Psoas muscle (tissue), 8 donors: Measurements from ENCODE around the gene SCYGR3. TPM values are rescaled to one million over a fixed set of nuclear protein-coding genes. Genes with fewer than 3 reads are reported as not detected.

Experiments
- ATAC-seq, 4 donors: fragments of 200-7000 bp; cut with Tn5 transposase; one replicate each; pipeline ENCODE4 v1.9.1; 2020; ENCODE audit warnings: moderate library complexity in 3 of 4, mild to moderate bottlenecking in 2 of 4
- DNase-seq, 2 donors: peaks; one replicate each; pipeline ENCODE4 v3.0.0-alpha.2; 2020
- H3K27ac ChIP-seq: fragments of 200-600 bp; one replicate; pipeline ENCODE4 v1.8.0; 2022
- H3K27me3 ChIP-seq, 3 donors: fragments of 200-600 bp in 1 of 3; one replicate each; pipeline versions ENCODE4 v1.6.1 to v1.8.0; 2013 to 2022; ENCODE audit warnings: low read length in 2 of 3, mild to moderate bottlenecking in 2 of 3, moderate library complexity in 1 of 3; ENCODE audit not compliant: insufficient read depth in 3 of 3
- H3K36me3 ChIP-seq, 2 donors: fragments of 200-600 bp in 1 of 2; one replicate each; pipeline versions ENCODE4 v1.6.1 to v1.8.0; 2013 to 2022; ENCODE audit warnings: low read depth in 1 of 2, mild to moderate bottlenecking in 1 of 2, moderate library complexity in 1 of 2; ENCODE audit not compliant: insufficient read depth in 1 of 2
- H3K4me1 ChIP-seq: fragments of 200-600 bp; one replicate; pipeline ENCODE4 v1.8.0; 2022
- H3K4me3 ChIP-seq: fragments of 200-600 bp; one replicate; pipeline ENCODE4 v1.8.0; 2022; ENCODE audit warnings: mild to moderate bottlenecking
- H3K9me3 ChIP-seq: fragments of 200-600 bp; one replicate; pipeline ENCODE4 v1.8.0; 2022
- CTCF ChIP-seq: fragments of 200-600 bp; IDR thresholded peaks from one replicate; pipeline ENCODE4 v1.8.0; 2022; ENCODE audit warnings: antibody characterized with exemption
- WGBS, 3 donors: extraction: QIAGEN DNeasy Blood & Tissue Kit; methylation state at CpG; one replicate each; pipeline versions ENCODE4 v1.1.6 to v1.1.7; 2013; 5-methylcytosine and 5-hydroxymethylcytosine counted together
- intact Hi-C, 2 donors: fragments of 100-400 bp; cut with DNase I; formaldehyde crosslinking; loops; one replicate each; pipeline versions ENCODE4 v1.11.0 to v1.14.2; 2022
- polyA plus RNA-seq, 3 donors: library from polyadenylated mRNA; stranded (reverse); fragments of 200-250 nt; gene quantifications; one replicate each; pipeline ENCODE4 v1.2.3, GENCODE V29; 2013
- total RNA-seq, 4 donors: library from RNA; stranded (reverse); fragmentation: NEBNext Ultra II Directional in 2 of 4; extraction: Animal tissue kit (Norgen Biotek cat#: 25700) in 2 of 4; gene quantifications; one replicate each; pipeline versions ENCODE4 v1.2.1 to v1.2.4, GENCODE V29; 2021 to 2023
- donor health status: healthy with polysubstance abuse.
- donor health status: DM: no; HTN: no; CAD: no; lungs with moderate emphysema.
- donor health status: Bipolar disorder and iron deficiency.
- donor health status: healthy.
- donor health status: DM: yes; HTN: yes; CAD: no.
- donor health status: DM: no; HTN: no; CAD: no.
- donor health status: DM: no; HTN: no; CAD: no.
- donor health status: DM: yes; HTN: yes; CAD: no.

Gene SCYGR3
- total and polyA plus RNA-seq, 7 donors, result not detected

DNA sequence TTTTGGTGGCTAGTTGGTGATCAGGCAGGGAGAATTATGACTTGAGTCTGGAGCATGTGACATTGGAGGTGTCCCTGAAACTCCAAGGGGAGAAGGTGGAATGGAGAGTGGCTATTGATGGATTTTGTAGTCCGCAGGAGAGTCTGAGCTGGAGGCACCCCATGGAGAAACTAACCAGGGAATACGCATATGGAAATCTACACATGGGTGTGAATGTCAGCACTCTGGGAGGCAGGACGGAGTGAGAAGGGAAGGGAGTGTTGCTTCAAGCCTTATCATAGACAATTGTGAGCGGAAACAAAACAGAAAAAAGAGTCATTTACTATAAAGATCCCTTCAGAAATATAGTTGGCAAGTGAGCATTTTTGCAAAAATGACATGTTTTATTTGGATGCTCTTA lies 2.0 kb upstream of the SCYGR3 start:
- 47 to 52% (median 49%) methylated on average over 4 of the region's 4 CpGs for WGBS, 3 donors
- H3K27me3 ChIP-seq, result peaks cover 0 to 4% (median 0%) of the 10 kb centered on the region in 3 donors
- H3K4me3 ChIP-seq, result no peak overlapping the region
- H3K4me1 ChIP-seq, result no peaks in the 10 kb centered on the region
- TF ChIP-seq CTCF, result no peak
- no peaks in the 10 kb centered on the region for H3K9me3 ChIP-seq
- DNase-seq, result no peak
- no peaks in the 10 kb centered on the region for H3K36me3 ChIP-seq
- no peak overlapping the region for H3K27ac ChIP-seq
- intact Hi-C loops, result no loop called here
- no peak for ATAC-seq

DNA sequence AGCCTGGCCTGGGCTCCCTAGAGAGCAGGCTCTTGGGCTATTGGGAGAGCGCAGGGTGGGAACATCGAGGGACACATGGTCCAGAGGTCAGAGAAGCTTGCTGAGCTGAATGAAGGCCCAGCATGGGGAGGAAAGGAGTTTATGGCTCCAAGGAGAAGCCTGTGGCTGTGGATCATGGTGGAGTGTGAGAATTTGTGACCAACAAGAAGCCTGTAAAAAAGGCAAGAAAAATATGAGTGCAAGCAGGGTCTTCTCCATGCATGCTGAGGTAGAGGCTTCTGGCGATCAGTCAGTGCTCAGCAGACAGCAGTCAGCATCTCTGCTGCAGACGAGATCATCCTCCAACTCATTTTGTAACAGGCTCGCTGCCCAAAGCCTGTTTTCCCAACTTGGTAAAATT lies 1.3 kb upstream of the SCYGR3 start:
- Histone ChIP-seq H3K27me3 (peaks cover 0 to 4% (median 0%) of the 10 kb centered on the region in 3 donors), H3K4me3 (no peak overlapping the region), H3K4me1 (no peaks in the 10 kb centered on the region), H3K27ac (no peak overlapping the region), H3K36me3 (no peaks in the 10 kb centered on the region), H3K9me3 (no peaks in the 10 kb centered on the region)
- 48 to 58% (median 50%) methylated on average over 5 of the region's 5 CpGs for WGBS, 3 donors
- no peak for TF ChIP-seq CTCF
- intact Hi-C loops, result no loop called here
- no peak for DNase-seq
- no peak for ATAC-seq

- Histone ChIP-seq H3K4me1 (no peaks in the 10 kb centered on the region), H3K4me3 (no peak overlapping the region), H3K27ac (no peak overlapping the region), H3K9me3 (no peaks in the 10 kb centered on the region), H3K36me3 (no peaks in the 10 kb centered on the region), H3K27me3 (peaks cover 0 to 4% (median 0%) of the 10 kb centered on the region in 3 donors)
- DNase-seq, result no peak
- no peak for TF ChIP-seq CTCF
- WGBS, 3 donors, result 91 to 96% (median 93%) methylated on average over 4 of the region's 4 CpGs
- intact Hi-C loops, result no loop called here
- ATAC-seq, result no peak
Measured at GRCh38 chr2:227615181-227615580, 541 bp upstream of the SCYGR3 start.

DNA sequence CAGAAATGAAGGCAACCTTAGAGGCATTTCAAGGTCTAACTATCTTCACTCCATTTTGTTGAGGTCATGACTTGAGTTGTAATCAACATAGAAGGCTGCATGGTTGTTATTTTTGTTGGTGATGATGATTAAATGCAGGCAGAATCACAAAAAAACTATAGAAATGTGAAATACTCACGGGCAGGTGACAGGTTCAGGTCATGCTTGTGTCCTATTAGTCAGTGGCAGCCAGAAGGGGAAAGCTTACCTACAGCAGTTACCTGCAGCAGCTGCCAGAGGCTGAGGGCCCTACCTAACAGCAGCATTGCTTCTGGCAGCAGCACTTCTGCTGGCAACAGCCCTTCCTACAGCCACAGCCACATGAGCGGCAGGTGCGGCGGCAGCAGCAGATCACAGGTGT lies 394 bp downstream of the SCYGR3 start:
- Histone ChIP-seq H3K4me3 (no peak overlapping the region), H3K27me3 (peaks cover 0 to 4% (median 0%) of the 10 kb centered on the region in 3 donors), H3K4me1 (no peaks in the 10 kb centered on the region), H3K36me3 (no peaks in the 10 kb centered on the region), H3K9me3 (no peaks in the 10 kb centered on the region), H3K27ac (no peak overlapping the region)
- WGBS, 3 donors, result 92 to 95% (median 92%) methylated on average over 4 of the region's 4 CpGs
- no peak for TF ChIP-seq CTCF
- DNase-seq (no peak), ATAC-seq (no peak)
- intact Hi-C loops, result no loop called here

- Histone ChIP-seq H3K27me3 (peaks cover 0 to 4% (median 0%) of the 10 kb centered on the region in 3 donors), H3K27ac (no peak overlapping the region), H3K36me3 (no peaks in the 10 kb centered on the region), H3K4me3 (no peak overlapping the region), H3K9me3 (no peaks in the 10 kb centered on the region), H3K4me1 (no peaks in the 10 kb centered on the region)
- no peak for TF ChIP-seq CTCF
- intact Hi-C loops, result no loop called here
- WGBS, 3 donors, result 69 to 72% (median 70%) methylated on average over 4 of the region's 4 CpGs
- ATAC-seq, result no peak
- no peak for DNase-seq
Measured at GRCh38 chr2:227613272-227613660, 1.4 kb downstream of the SCYGR3 start.
